ENCODE data around the gene TSHZ3.

TSHZ3 gene

GRCh38 chr19:31337008-31337914 is 12.0 kb downstream of the TSHZ3 start:
- DNase-seq = no peak

GRCh38 chr19:31335716-31336115 is 13.5 kb downstream of the TSHZ3 start:
- DNase-seq = no peak

GRCh38 chr19:31334849-31335624 is 14.2 kb downstream of the TSHZ3 start:
- peak; percentile 8 for DNase-seq

- DNase-seq = no peak
Observed at GRCh38 chr19:31334101-31334848, 15.0 kb downstream of the TSHZ3 start.

GRCh38 chr19:31332096-31332495 is 17.1 kb downstream of the TSHZ3 start:
- DNase-seq = peak; percentile 6

GRCh38 chr19:31331536-31331935 is 17.7 kb downstream of the TSHZ3 start:
- no peak for DNase-seq

- DNase-seq = no peak
Observed at GRCh38 chr19:31330761-31331160, 18.5 kb downstream of the TSHZ3 start.

GRCh38 chr19:31330237-31330636 is 19.0 kb downstream of the TSHZ3 start:
- DNase-seq = no peak

- no peak for DNase-seq
Observed at GRCh38 chr19:31329819-31330218, 19.4 kb downstream of the TSHZ3 start.

- DNase-seq = no peak
Observed at GRCh38 chr19:31328238-31328637, 21.0 kb downstream of the TSHZ3 start.

GRCh38 chr19:31326329-31327028 is 22.8 kb downstream of the TSHZ3 start:
- no peak for DNase-seq

- DNase-seq = no peak
Observed at GRCh38 chr19:31325342-31325741, 23.9 kb downstream of the TSHZ3 start.

- no peak for DNase-seq
Observed at GRCh38 chr19:31319465-31319864, 29.8 kb downstream of the TSHZ3 start.

GRCh38 chr19:31318790-31319425 is 30.3 kb downstream of the TSHZ3 start:
- DNase-seq = no peak

GRCh38 chr19:31317570-31317969 is 31.7 kb downstream of the TSHZ3 start:
- DNase-seq = no peak

GRCh38 chr19:31317093-31317492 is 32.1 kb downstream of the TSHZ3 start:
- no peak for DNase-seq

GRCh38 chr19:31316201-31316951 is 32.9 kb downstream of the TSHZ3 start:
- DNase-seq = no peak

- no peak for DNase-seq
Observed at GRCh38 chr19:31315652-31316051, 33.6 kb downstream of the TSHZ3 start.

GRCh38 chr19:31314849-31315629 is 34.2 kb downstream of the TSHZ3 start:
- no peak for DNase-seq

- DNase-seq = no peak
Observed at GRCh38 chr19:31314156-31314555, 35.1 kb downstream of the TSHZ3 start.

Data from activated effector memory CD4-positive, alpha-beta T cell treated with anti-CD3 and anti-CD28 coated beads, Interleukin-2, amount 50 U/mL, for 16 hours (primary cell).